HG03108 (cell line): ENCODE data around the gene OTULIN.

ENCODE experiments used
- ATAC-seq: cut with Tn5 transposase; IDR thresholded peaks from one replicate; pipeline ENCODE4 v1.9.1; 2021; ENCODE audit warnings: moderate library complexity; ENCODE audit not compliant: unreplicated experiment

OTULIN gene

GRCh38 chr5:14696057-14696456, 31.5 kb downstream of the OTULIN start:
- ATAC-seq: no peak

GRCh38 chr5:14696851-14697250, 32.3 kb downstream of the OTULIN start:
- no peak for ATAC-seq

- no peak for ATAC-seq
Measured at GRCh38 chr5:14698495-14698894, 34.0 kb downstream of the OTULIN start.

GRCh38 chr5:14699159-14699558, 34.6 kb downstream of the OTULIN start:
- no peak for ATAC-seq

GRCh38 chr5:14699807-14700400, 35.4 kb downstream of the OTULIN start:
- no peak for ATAC-seq

- ATAC-seq: no peak
Measured at GRCh38 chr5:14700478-14701436, 36.2 kb downstream of the OTULIN start.

- ATAC-seq: no peak
Measured at GRCh38 chr5:14701556-14701955, 37.0 kb downstream of the OTULIN start.

- no peak for ATAC-seq
Measured at GRCh38 chr5:14702238-14702839, 37.8 kb downstream of the OTULIN start.

GRCh38 chr5:14705556-14705955, 41.0 kb downstream of the OTULIN start:
- ATAC-seq: no peak

- no peak for ATAC-seq
Measured at GRCh38 chr5:14706615-14707021, 42.1 kb downstream of the OTULIN start.

- no peak for ATAC-seq
Measured at GRCh38 chr5:14707811-14708390, 43.4 kb downstream of the OTULIN start.

- no peak for ATAC-seq
Measured at GRCh38 chr5:14708551-14708950, 44.0 kb downstream of the OTULIN start.

- no peak for ATAC-seq
Measured at GRCh38 chr5:14710313-14710994, 45.9 kb downstream of the OTULIN start.

GRCh38 chr5:14712131-14712530, 47.6 kb downstream of the OTULIN start:
- ATAC-seq: no peak

- ATAC-seq: no peak
Measured at GRCh38 chr5:14712666-14713065, 48.1 kb downstream of the OTULIN start.

- ATAC-seq: no peak
Measured at GRCh38 chr5:14713476-14714390, 49.2 kb downstream of the OTULIN start.

GRCh38 chr5:14714706-14715105, 50.2 kb downstream of the OTULIN start:
- no peak for ATAC-seq

- ATAC-seq: no peak
Measured at GRCh38 chr5:14715481-14715880, 51.0 kb downstream of the OTULIN start.

GRCh38 chr5:14716755-14717752, 52.5 kb downstream of the OTULIN start:
- no peak for ATAC-seq
